ENCODE results near the gene RASL10A.
"Not testable (repeated sequence)": the region's sequence is repeated elsewhere in the genome, so short reads cannot be mapped to it uniquely, and the experiment has no call there.

RASL10A gene, protein sequence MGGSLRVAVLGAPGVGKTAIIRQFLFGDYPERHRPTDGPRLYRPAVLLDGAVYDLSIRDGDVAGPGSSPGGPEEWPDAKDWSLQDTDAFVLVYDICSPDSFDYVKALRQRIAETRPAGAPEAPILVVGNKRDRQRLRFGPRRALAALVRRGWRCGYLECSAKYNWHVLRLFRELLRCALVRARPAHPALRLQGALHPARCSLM

DNA sequence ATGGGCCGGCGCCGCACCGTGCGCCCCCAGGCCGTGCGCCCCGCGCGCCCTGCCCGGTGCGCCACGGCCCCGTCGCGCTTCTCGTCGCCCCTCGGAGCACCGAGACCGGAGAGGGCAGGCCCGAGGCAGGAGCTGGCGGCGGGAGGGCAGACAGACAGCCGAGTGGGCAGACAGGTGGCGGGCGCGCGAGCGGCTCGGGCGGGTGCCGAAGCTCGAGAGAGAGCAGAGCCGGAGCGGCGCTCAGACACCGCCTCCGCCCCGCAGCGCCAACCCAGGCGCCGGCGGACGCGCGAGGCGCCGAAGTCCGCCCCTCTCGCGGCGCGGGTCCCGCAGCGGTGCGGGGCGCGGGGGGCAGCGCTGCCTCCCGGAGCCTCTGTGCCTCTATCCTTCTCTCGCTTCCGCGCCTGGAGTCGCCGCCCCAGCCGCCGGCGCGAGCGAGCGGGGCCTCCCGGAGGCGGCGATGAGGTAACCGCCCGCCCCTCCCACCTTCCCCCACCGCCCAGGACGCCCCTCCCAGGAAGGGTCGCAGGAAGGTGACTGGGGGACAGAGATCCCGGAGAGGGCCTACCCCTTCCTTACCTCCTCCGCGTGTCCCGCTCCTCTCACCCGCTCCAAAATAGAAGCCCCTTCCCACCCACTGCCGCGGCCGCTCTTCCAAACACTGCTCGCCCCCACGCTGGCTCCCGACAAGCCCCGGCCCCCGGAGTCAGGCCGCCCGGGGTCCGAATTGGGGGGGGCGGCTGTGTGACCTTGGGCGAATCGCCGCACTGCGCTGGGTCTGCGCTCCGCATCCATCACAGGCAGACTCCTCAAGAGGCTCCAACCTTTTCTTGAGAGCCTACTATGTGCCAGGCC, at the start of gene RASL10A:
Gene RASL10A (minus strand): TSS at position 412 of the 855 bp plus-strand sequence. CDS start 451 bp downstream, outside the sequence.
- DNase-seq (ENCODE audit: low read depth in 2 of 2) = no peak

GRCh38 chr22:29359469-29359868, 44.0 kb upstream of the RASL10A start:
- DNase-seq (ENCODE audit: low read depth in 2 of 2) = peak in 1 of 2 experiments; percentile 13

DNA sequence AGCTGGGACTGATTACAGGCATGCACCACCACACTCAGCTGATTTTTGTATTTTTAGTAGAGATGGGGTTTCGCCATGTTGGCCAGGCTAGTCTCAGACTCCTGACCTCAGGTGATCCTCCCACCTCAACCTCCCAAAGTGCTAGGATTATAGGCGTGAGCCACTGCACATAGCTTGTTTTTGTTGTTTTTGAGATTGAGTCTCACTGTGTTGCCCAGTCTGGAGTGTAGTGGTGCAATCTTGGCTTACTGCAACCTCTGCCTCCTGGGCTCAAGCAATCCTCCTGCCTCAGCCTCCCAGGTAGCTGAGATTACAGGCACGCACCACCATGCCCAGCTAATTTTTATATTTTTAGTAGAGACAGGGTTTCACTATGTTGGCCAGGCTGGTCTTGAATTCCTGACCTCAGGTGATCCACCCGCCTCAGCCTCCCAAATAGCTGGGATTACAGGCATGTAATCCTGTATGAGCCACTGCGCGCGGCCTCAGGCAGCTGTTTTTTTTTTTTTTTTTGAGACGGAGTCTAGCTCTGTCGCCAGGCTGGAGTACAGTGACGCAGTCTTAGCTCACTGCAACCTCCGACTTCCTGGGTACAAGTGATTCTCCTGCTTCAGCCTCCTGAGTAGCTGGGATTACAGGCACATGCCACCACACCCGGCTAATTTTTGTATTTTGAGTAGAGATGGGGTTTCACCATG, 41.8 kb upstream of the RASL10A start:
- DNase-seq (ENCODE audit: low read depth in 2 of 2) = not testable (repeated sequence)

DNA sequence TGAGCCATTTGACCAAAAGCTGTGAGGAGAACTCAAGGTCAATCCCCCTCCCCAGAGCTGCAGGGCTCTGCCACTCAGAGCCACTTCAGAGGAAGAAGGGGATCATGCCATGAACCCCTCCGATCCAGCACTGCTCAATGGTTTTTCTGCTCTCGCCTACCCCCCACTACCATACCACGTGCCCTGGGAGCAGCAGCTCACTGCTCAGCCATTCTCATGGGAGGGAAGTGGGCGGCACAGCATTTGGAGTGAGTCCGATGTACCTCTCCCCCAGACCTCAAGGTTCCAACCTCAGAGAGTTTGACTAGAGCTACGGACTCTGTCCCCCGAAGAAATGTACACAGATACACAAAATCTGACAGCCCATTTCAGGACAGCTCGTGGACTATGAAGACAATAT, 38.4 kb upstream of the RASL10A start:
- no peak for DNase-seq (ENCODE audit: low read depth in 2 of 2)

DNA sequence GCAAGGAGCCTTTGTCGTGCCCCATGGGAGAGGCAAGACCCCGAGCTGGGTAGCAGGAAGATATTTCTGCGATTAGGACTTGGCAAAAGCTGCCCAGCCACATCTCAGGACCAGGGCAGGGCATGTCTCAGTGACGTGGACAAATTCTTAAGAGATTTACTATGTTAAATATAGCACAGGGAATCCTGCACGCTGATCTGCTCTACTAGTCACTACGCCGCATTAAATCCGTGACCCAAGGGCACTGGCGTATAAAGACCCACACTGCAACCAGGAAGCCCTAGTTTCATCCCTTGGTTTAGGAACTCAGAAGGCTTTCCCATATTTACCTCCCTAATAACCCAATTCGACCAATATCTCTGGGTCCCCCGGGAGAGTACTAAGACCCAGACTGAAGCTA, 37.8 kb upstream of the RASL10A start:
- DNase-seq (ENCODE audit: low read depth in 2 of 2) = no peak

GRCh38 chr22:29352778-29353177, 37.3 kb upstream of the RASL10A start:
- no peak for DNase-seq (ENCODE audit: low read depth in 2 of 2)

- no peak for DNase-seq (ENCODE audit: low read depth in 2 of 2)
Measured at GRCh38 chr22:29351891-29352290, 36.4 kb upstream of the RASL10A start.

GRCh38 chr22:29351042-29351441, 35.5 kb upstream of the RASL10A start:
- DNase-seq (ENCODE audit: low read depth in 2 of 2) = no peak

DNA sequence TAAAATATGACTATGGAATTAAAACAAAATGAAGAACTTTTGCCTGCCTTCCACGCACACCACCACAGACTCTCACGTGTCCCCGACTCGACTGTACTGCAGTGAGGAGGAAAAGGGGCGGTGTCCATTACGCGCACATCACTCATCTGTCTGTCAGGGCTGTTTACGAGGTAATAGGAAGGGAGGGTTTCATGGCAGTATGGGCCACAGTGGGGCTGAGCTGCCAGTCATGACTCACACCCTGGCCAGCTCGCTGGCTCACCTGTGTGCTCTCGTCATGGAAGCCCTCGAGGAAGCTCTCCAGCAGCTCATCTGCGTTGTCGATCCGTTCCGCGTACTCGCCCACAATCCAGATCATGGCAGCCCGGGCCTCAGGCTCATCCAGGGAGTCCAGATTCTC, 33.5 kb upstream of the RASL10A start:
- DNase-seq (ENCODE audit: low read depth in 2 of 2) = no peak

DNA sequence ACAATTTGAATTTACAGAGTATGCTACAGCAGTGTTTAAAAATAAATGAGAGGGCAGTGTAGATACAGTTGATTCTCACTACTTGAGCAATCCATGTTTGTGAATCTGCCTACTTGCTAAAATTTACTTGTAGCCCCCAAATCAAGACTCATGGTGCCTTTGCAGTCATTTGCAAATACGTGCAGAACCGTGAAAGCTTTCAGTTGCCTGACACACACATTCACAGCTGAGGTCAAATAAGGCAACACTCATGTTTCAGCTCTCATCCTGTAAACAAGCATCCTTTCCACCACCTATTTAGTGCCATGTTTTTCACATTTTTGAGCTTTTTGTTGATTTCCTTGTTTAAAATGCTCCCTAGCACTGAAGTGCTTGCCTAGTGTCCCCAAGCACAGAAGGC, 32.5 kb upstream of the RASL10A start:
- no peak for DNase-seq (ENCODE audit: low read depth in 2 of 2)

GRCh38 chr22:29346659-29347058, 31.2 kb upstream of the RASL10A start:
- no peak for DNase-seq (ENCODE audit: low read depth in 2 of 2)

DNA sequence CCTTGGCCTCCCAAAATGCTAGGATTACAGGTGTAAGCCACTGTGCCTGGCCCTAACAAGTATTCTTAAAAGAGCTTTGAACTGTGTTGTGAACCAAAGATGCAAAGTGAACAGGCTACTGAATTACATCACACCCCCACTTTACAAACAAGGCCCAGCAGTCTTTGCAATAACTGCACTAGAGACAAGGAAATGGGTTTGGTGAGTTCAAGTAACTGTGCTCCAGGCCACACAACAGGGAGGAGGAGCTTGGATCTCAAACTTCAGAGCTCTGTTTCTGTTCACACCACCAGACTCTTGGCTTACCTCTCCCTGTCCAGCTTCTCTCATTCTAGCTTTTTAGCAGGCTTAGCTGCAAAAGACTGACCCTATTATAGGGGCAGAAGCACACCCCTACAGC, 30.4 kb upstream of the RASL10A start:
- no peak for DNase-seq (ENCODE audit: low read depth in 2 of 2)

GRCh38 chr22:29344889-29345288, 29.4 kb upstream of the RASL10A start:
- DNase-seq (ENCODE audit: low read depth in 2 of 2) = not testable (repeated sequence)

- peak; percentile 71 to 76 for DNase-seq (ENCODE audit: low read depth in 2 of 2)
Measured at GRCh38 chr22:29344137-29344536, 28.6 kb upstream of the RASL10A start.

- DNase-seq (ENCODE audit: low read depth in 2 of 2) = peak; percentile 38 to 49
Measured at GRCh38 chr22:29343313-29343805, 27.9 kb upstream of the RASL10A start.

DNA sequence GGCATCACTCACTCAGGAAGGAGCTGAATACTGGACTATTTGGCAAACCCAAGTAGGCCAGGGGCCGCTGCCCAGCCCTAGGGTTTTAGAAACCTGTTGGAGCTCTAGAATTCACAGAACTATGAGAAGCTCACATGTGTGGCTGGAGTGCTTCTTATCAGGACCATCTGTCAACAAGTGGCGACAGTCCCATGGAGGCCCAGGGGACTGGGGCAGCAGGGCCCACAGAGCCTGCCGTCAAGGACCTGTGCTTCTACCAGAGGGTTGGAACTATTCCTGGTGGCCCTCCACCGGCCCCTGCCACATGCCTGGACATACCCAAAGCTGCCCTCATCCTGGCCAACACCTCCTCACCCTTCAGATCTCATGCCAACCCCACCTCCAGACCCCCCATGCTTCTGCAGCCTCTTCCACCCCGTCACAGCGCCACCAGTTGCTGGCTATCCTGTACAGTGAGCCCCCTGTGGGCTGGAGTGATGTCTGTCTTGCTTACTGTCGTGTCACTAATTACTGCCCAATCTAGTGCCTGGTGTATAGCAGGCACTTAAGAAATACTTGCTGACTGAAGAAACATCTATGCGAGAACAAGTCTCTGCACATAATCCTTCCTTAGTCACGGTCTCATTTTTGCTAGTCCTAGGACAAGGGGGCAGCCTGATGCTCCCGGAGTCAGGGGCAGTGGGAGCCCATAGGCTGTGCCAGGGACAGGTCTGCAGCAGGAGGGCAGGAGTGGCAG, 27.2 kb upstream of the RASL10A start:
- DNase-seq (ENCODE audit: low read depth in 2 of 2) = no peak

GRCh38 chr22:29342177-29342576, 26.7 kb upstream of the RASL10A start:
- DNase-seq (ENCODE audit: low read depth in 2 of 2) = no peak

GRCh38 chr22:29341849-29342127, 26.3 kb upstream of the RASL10A start:
- no peak for DNase-seq (ENCODE audit: low read depth in 2 of 2)

DNA sequence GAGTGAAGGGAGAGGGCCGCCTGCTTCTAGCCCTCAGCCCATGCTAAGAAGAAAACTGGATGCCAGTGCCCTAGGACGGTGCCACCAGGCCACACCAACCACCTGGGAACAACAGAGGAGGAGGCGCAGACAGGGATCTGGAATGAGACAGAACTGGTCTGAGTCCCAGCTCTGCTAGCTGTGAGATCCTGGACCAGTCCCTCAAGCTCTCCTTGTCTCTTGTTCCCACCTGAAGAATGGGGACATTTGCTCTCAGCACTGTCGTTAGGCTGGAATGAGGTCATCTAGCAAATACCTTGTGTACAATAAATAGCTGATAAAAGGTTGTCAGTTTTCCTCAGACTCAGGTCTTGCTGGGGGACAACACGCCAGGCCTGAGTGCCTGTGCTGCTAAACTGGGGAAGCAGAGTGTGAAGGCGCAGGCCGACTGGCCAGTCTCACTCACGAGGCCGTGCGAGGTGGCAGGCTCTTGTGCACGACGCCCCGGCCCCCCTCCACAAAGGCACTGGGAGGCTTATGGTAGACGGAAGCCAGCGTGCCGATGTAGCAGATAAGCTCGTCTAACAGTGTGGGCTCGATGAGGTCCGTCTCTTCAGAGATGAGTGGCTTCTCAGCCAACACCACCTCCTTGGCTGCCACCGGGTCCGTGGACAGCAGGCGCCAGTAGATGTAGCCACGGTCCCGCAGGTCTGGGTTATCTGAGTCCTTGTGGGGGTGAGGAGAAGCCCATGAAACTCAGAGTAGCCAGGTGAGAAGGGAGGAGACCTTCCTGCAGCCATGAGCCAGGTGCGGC, 25.8 kb upstream of the RASL10A start:
- DNase-seq (ENCODE audit: low read depth in 2 of 2) = no peak

GRCh38 chr22:29340566-29340965, 25.1 kb upstream of the RASL10A start:
- DNase-seq (ENCODE audit: low read depth in 2 of 2) = no peak

Measured in fibroblast of skin of left biceps (primary cell).